Activated CD8-positive, alpha-beta T cell treated with anti-CD3 and anti-CD28 coated beads for 36 hours (primary cell): Measurements from ENCODE around the gene CLN3. TPM values are rescaled to one million over a fixed set of nuclear protein-coding genes. Genes with fewer than 3 reads are reported as not detected.

Source experiments
- ATAC-seq: fragments of 200-7000 bp; cut with Tn5 transposase; one replicate; pipeline ENCODE4 v1.10.0; 2021; ENCODE audit warnings: mild to moderate bottlenecking, moderate library complexity
- CTCF ChIA-PET: fragments of 350-600 bp; sonication (Branson Sonifier 250); formaldehyde crosslinking; loops from one replicate; lab custom pipeline; 2021; ENCODE audit warnings: antibody characterized with exemption; lab: Charles Lee
- POLR2A ChIA-PET: fragments of 350-600 bp; sonication (Branson Sonifier 250); formaldehyde crosslinking; loops from one replicate; lab custom pipeline; 2021; ENCODE audit warnings: antibody characterized with exemption; lab: Charles Lee
- DNase-seq: peaks from one replicate; pipeline ENCODE4 v3.0.0-alpha.2; 2020
- H3K27ac Mint-ChIP-seq: one replicate; pipeline ENCODE4 v1.8.0; 2021; ENCODE audit warnings: mild to moderate bottlenecking, mixed read lengths
- H3K27me3 Mint-ChIP-seq: one replicate; pipeline ENCODE4 v1.8.0; 2021; ENCODE audit warnings: mixed read lengths
- H3K36me3 Mint-ChIP-seq: one replicate; pipeline ENCODE4 v1.8.0; 2021; ENCODE audit warnings: low read depth, mixed read lengths
- H3K4me1 Mint-ChIP-seq: one replicate; pipeline ENCODE4 v1.8.0; 2021; ENCODE audit warnings: low read depth, mixed read lengths
- H3K4me3 Mint-ChIP-seq: one replicate; pipeline ENCODE4 v1.8.0; 2021; ENCODE audit warnings: mild to moderate bottlenecking, moderate library complexity, mixed read lengths
- H3K9me3 Mint-ChIP-seq: one replicate; pipeline ENCODE4 v1.8.0; 2021; ENCODE audit warnings: mixed read lengths
- intact Hi-C: fragments of 100-400 bp; cut with micrococcal nuclease; formaldehyde crosslinking; loops from one replicate; pipeline ENCODE4 v1.10.0; 2022
- total RNA-seq, 2 experiments: library from RNA; stranded (reverse); gene quantifications; one replicate each; pipeline ENCODE4 v1.2.3, GENCODE V29; 2021
- TF ChIP-seq, protein P1 (sequence below): fragments of 200-600 bp; IDR thresholded peaks from one replicate; pipeline ENCODE4 v1.8.0; 2022; ENCODE audit warnings: antibody characterized with exemption, mild to moderate bottlenecking

Gene CLN3
- total RNA-seq, 2 experiments from 2014 or later = 24.2 to 30.2 TPM

- ChIA-PET POLR2A (interaction anchor here (0.7 to 1.0 kb wide), 2 partner anchors 36 to 56 kb away, joined by 3 read pairs; no protein-coding TSS in a partner anchor), CTCF (no interaction called here)
- no peak overlapping the region for H3K4me3 Mint-ChIP-seq
- peaks cover 2% of the 10 kb centered on the region for H3K4me1 Mint-ChIP-seq
- H3K27me3 Mint-ChIP-seq = no peaks in the 10 kb centered on the region
- no peak overlapping the region for H3K27ac Mint-ChIP-seq
- DNase-seq (no peak), ATAC-seq (no peak)
- intact Hi-C loops = no loop called here
- no peaks in the 10 kb centered on the region for H3K9me3 Mint-ChIP-seq
- TF ChIP-seq, protein P1, sequence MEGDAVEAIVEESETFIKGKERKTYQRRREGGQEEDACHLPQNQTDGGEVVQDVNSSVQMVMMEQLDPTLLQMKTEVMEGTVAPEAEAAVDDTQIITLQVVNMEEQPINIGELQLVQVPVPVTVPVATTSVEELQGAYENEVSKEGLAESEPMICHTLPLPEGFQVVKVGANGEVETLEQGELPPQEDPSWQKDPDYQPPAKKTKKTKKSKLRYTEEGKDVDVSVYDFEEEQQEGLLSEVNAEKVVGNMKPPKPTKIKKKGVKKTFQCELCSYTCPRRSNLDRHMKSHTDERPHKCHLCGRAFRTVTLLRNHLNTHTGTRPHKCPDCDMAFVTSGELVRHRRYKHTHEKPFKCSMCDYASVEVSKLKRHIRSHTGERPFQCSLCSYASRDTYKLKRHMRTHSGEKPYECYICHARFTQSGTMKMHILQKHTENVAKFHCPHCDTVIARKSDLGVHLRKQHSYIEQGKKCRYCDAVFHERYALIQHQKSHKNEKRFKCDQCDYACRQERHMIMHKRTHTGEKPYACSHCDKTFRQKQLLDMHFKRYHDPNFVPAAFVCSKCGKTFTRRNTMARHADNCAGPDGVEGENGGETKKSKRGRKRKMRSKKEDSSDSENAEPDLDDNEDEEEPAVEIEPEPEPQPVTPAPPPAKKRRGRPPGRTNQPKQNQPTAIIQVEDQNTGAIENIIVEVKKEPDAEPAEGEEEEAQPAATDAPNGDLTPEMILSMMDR = no peak
- no peaks in the 10 kb centered on the region for H3K36me3 Mint-ChIP-seq
Observed at GRCh38 chr16:28513484-28514181, 21.8 kb upstream of the CLN3 start.

GRCh38 chr16:28511801-28512789, 20.2 kb upstream of the CLN3 start:
- POLR2A ChIA-PET = interaction anchor here (0.6 to 0.9 kb wide), 3 partner anchors 21 to 462 kb away, joined by 3 to 4 read pairs (median 3); no protein-coding TSS in a partner anchor
- CTCF ChIA-PET = interaction anchor here (0.6 kb wide), 1 partner anchor 197 kb away, joined by 3 read pairs; no protein-coding TSS in a partner anchor
- ATAC-seq = no peak

DNA sequence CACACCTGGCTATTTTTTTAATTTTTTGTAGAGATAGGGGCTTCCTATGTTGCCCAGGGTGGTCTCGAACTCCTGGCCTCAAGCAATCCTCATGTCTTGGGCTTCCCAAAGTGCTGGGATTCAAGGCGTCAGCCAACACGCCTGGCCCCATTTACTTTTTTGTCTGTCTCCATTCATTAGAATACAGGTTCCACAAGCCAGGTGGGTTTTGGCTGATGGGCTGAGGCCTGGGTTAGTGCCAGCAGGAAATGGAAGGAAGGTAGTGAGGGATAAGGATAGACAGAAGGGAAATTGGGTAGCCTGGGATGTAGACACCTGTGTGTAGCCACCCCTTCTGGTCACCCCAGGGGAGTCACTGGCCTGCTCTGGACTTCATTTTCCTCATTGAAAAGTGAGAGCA, 19.2 kb upstream of the CLN3 start:
- DNase-seq (no peak), ATAC-seq (no peak)
- ChIA-PET CTCF (interaction anchor here (0.6 kb wide), 1 partner anchor 196 kb away, joined by 3 read pairs; no protein-coding TSS in a partner anchor), POLR2A (interaction anchor here (0.7 kb wide), 1 partner anchor 43 kb away, joined by 3 read pairs; the partner anchor contains the start of gene SGF29)
- TF ChIP-seq, protein P1 = no peak
- intact Hi-C loops = no loop called here
- Mint-ChIP-seq H3K27me3 (no peaks in the 10 kb centered on the region), H3K4me1 (peaks cover 18% of the 10 kb centered on the region), H3K9me3 (no peaks in the 10 kb centered on the region), H3K36me3 (no peaks in the 10 kb centered on the region), H3K27ac (no peak overlapping the region), H3K4me3 (no peak overlapping the region)

More at GRCh38 chr16:28511801-28512789, 20.2 kb upstream of the CLN3 start:
- TF ChIP-seq, protein P1 = no peak
- no peak overlapping the region for H3K27ac Mint-ChIP-seq
- no peaks in the 10 kb centered on the region for H3K36me3 Mint-ChIP-seq
- no peaks in the 10 kb centered on the region for H3K27me3 Mint-ChIP-seq
- no peak for DNase-seq
- H3K9me3 Mint-ChIP-seq = no peaks in the 10 kb centered on the region
- intact Hi-C loops = no loop called here
- no peak overlapping the region for H3K4me3 Mint-ChIP-seq
- H3K4me1 Mint-ChIP-seq = peaks cover 14% of the 10 kb centered on the region

DNA sequence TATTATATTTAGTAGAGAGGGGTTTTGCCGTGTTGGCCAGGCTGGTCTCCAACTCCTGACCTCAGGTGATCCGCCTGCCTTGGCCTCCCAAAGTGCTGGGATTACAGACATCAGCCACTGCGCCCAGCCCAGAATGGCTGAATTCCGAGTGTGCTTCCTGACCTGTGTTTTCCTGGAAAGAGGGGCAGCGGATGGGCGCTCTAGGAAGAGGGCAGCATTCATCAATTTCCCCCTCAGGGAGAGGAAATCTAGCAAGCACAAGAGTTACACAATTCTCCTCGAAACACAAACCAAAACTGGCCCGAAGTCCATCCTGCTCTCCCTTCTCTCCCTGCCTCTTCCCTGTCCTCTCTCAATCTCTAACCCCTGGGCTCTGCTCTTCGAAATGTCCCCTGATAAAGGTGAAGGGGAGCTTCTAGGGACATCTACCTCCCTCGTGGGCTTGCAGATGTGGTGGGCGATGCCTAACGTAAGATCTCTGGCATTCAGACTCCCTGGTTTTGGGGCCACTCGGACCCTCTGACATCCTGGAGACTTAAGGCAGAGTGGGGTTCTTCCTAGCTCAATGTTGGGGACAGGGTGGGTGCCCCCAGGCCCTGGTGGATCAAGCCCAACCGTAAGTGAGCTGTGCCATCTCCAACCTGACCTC, 13.7 kb upstream of the CLN3 start:
- ChIA-PET POLR2A (no interaction called here), CTCF (no interaction called here)
- DNase-seq (no peak), ATAC-seq (no peak)
- TF ChIP-seq, protein P1 = no peak
- Mint-ChIP-seq H3K9me3 (no peaks in the 10 kb centered on the region), H3K36me3 (no peaks in the 10 kb centered on the region), H3K4me1 (peaks cover 18% of the 10 kb centered on the region), H3K27ac (no peak overlapping the region), H3K4me3 (no peak overlapping the region), H3K27me3 (no peaks in the 10 kb centered on the region)
- intact Hi-C loops = no loop called here
